ENCODE measurements around the gene RPTOR. TPM values are rescaled to one million over a fixed set of nuclear protein-coding genes. Genes with fewer than 3 reads are reported as not detected.
A peak's percentile ranks its signal among the peaks of the same experiment; 100 is the strongest.

RPTOR gene
- total and polyA plus RNA-seq, 2 experiments from 2014 or later, result 6.6 to 16.1 TPM

DNA sequence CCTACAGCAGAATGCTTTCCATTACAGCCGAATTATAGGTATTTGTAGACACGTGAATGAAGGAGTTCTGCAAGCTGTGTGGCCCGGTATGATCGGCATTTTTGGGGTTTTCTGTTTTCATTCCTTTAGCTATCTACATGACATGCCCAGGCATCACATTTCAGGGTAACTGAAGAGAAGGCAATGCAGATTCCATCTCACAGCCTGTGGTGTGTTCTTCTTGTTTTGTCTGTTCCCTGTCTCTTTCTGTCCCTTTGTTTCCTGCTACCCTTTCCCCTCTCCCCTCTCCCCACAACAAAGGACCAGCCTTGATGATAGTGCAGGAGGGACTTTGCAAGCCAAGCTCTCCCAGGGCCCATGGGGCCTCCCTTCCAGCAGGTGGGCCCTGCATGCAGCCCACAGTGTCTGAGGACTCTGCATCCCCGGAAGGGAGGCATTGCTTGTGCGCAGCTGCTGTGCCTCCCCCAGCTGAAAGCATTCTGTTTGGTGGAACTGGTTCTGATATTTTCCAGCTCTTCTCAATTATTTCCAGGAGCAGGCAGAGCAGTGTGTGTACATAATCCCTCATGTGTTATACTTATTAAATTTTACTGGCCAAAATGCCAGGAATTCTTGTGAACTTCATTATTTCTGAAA is 207.4 kb downstream of the RPTOR start:
- in situ Hi-C loops (cut with MboI), result no loop called here
- peak; percentile 14 for DNase-seq
- Histone ChIP-seq H3K4me2 (ENCODE audit: unreplicated experiment) (peak overlapping the region; percentile 89), H3F3A (ENCODE audit: insufficient read depth) (peaks cover 31% of the 10 kb centered on the region), H3K27ac (peak overlapping the region; percentile 96), H3K4me3 (peak overlapping the region; percentile 65), H3K36me3 (ENCODE audit: low read depth) (0 out of 2 replicates have a peak, but pooled peaks cover 3% of the 10 kb centered on the region), H3K79me2 (ENCODE audit: insufficient read depth) (no peaks in the 10 kb centered on the region), H2AFZ (peak overlapping the region; percentile 63), H3K9me2 (ENCODE audit: insufficient read depth) (no peaks in the 10 kb centered on the region), H3K27me3 (replicated peaks; ENCODE audit: insufficient read depth) (no peaks in the 10 kb centered on the region), H3K9me3 (ENCODE audit: low read depth) (no peaks in the 10 kb centered on the region), H4K20me1 (ENCODE audit: insufficient read depth) (no peaks in the 10 kb centered on the region), H3K9ac (peak overlapping the region; percentile 86), H3K4me1 (ENCODE audit: insufficient read depth) (peaks cover 28% of the 10 kb centered on the region)
- TF ChIP-seq EZH2phosphoT487 (IDR thresholded peaks at IDR 0.05; ENCODE audit: insufficient read depth, low read depth) (no peak), EZH2 (IDR thresholded peaks at IDR 0.05; ENCODE audit: insufficient read depth, poor library complexity, severe bottlenecking) (no peak)
- 20% methylated on average over 6 of the region's 6 CpGs for WGBS, 2 experiments (ENCODE audit: low coverage in 1 of 2, low lambda C conversion rate in 2 of 2, missing lambda C conversion rate in 2 of 2)

DNA sequence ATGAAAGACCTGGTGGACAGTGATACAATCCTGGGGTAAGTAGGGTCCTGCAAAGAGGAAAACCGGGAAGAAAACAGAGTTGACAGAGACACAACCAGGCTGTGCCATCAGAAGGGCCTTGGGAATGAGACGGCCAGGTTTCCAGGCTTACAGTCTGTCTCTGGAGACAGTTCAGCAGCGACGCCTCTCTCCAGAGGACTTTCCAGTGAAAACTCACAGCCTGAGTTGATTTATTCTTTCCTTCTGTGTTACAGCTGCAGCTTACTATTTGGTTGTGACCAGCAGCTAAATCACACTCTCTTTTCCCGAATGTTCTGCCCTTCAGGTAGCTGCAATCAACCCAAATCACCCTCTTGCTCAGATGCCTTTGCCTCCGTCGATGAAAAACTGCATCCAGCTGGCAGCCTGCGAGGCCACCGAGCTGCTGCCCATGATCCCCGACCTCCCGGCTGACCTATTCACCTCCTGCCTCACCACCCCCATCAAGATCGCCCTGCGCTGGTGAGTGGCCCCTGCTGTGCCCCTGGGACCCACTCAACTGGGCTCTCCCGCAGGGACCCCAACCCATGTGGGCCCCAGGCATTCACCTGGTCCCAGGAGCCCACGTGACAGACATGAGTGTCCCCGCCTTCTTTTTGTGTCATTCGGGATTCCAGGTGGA is 209.2 kb downstream of the RPTOR start:
- no peaks in the 10 kb centered on the region for H3K9me2 ChIP-seq (ENCODE audit: insufficient read depth)
- H2AFZ ChIP-seq, result no peak overlapping the region
- H3K9ac ChIP-seq, result no peak overlapping the region
- no peak overlapping the region for H3K4me2 ChIP-seq (ENCODE audit: unreplicated experiment)
- no peak overlapping the region for H3K4me3 ChIP-seq
- no peaks in the 10 kb centered on the region for H3K79me2 ChIP-seq (ENCODE audit: insufficient read depth)
- H3K27ac ChIP-seq, result no peak overlapping the region
- H3K36me3 ChIP-seq (ENCODE audit: low read depth), result 0 out of 2 replicates have a peak, but pooled peaks cover 3% of the 10 kb centered on the region
- TF ChIP-seq EZH2 (IDR thresholded peaks at IDR 0.05; ENCODE audit: insufficient read depth, poor library complexity, severe bottlenecking), result no peak
- TF ChIP-seq EZH2phosphoT487 (IDR thresholded peaks at IDR 0.05; ENCODE audit: insufficient read depth, low read depth), result no peak
- no peak for DNase-seq
- H3K9me3 ChIP-seq (ENCODE audit: low read depth), result no peaks in the 10 kb centered on the region
- in situ Hi-C loops (cut with MboI), result no loop called here
- H3F3A ChIP-seq (ENCODE audit: insufficient read depth), result peaks cover 31% of the 10 kb centered on the region
- 69 to 73% methylated on average over 17 of the region's 17 CpGs for WGBS, 2 experiments (ENCODE audit: low coverage in 1 of 2, low lambda C conversion rate in 2 of 2, missing lambda C conversion rate in 2 of 2)
- no peaks in the 10 kb centered on the region for H3K27me3 ChIP-seq (replicated peaks; ENCODE audit: insufficient read depth)
- peaks cover 29% of the 10 kb centered on the region for H3K4me1 ChIP-seq (ENCODE audit: insufficient read depth)
- no peaks in the 10 kb centered on the region for H4K20me1 ChIP-seq (ENCODE audit: insufficient read depth)

- 89 to 93% methylated on average over 9 of the region's 9 CpGs for WGBS, 2 experiments (ENCODE audit: low coverage in 1 of 2, low lambda C conversion rate in 2 of 2, missing lambda C conversion rate in 2 of 2)
- no peaks in the 10 kb centered on the region for H3K79me2 ChIP-seq (ENCODE audit: insufficient read depth)
- no peaks in the 10 kb centered on the region for H3K9me2 ChIP-seq (ENCODE audit: insufficient read depth)
- H4K20me1 ChIP-seq (ENCODE audit: insufficient read depth), result no peaks in the 10 kb centered on the region
- H3K4me3 ChIP-seq, result no peak overlapping the region
- H3K9me3 ChIP-seq (ENCODE audit: low read depth), result no peaks in the 10 kb centered on the region
- H3K9ac ChIP-seq, result no peak overlapping the region
- peaks cover 29% of the 10 kb centered on the region for H3F3A ChIP-seq (ENCODE audit: insufficient read depth)
- DNase-seq, result no peak
- no peak for TF ChIP-seq EZH2phosphoT487 (IDR thresholded peaks at IDR 0.05; ENCODE audit: insufficient read depth, low read depth)
- no peak for TF ChIP-seq EZH2 (IDR thresholded peaks at IDR 0.05; ENCODE audit: insufficient read depth, poor library complexity, severe bottlenecking)
- in situ Hi-C loops (cut with MboI), result no loop called here
- H2AFZ ChIP-seq, result no peak overlapping the region
- no peak overlapping the region for H3K4me2 ChIP-seq (ENCODE audit: unreplicated experiment)
- H3K27me3 ChIP-seq (replicated peaks; ENCODE audit: insufficient read depth), result no peaks in the 10 kb centered on the region
- H3K4me1 ChIP-seq (ENCODE audit: insufficient read depth), result peaks cover 35% of the 10 kb centered on the region
- no peak overlapping the region for H3K27ac ChIP-seq
- H3K36me3 ChIP-seq (ENCODE audit: low read depth), result 0 out of 2 replicates have a peak, but pooled peaks cover 3% of the 10 kb centered on the region
Measured at GRCh38 chr17:80754846-80755245, 210.2 kb downstream of the RPTOR start.

GRCh38 chr17:80755650-80756405 is 211.2 kb downstream of the RPTOR start:
- in situ Hi-C loops (cut with MboI), result no loop called here
- Histone ChIP-seq H4K20me1 (ENCODE audit: insufficient read depth) (no peaks in the 10 kb centered on the region), H3K4me3 (no peak overlapping the region), H3K9me2 (ENCODE audit: insufficient read depth) (no peaks in the 10 kb centered on the region), H3K27ac (no peak overlapping the region), H3K9ac (no peak overlapping the region), H3F3A (ENCODE audit: insufficient read depth) (peaks cover 21% of the 10 kb centered on the region), H2AFZ (no peak overlapping the region), H3K4me1 (ENCODE audit: insufficient read depth) (peaks cover 32% of the 10 kb centered on the region), H3K27me3 (replicated peaks; ENCODE audit: insufficient read depth) (no peaks in the 10 kb centered on the region), H3K36me3 (ENCODE audit: low read depth) (0 out of 2 replicates have a peak, but pooled peaks cover 3% of the 10 kb centered on the region), H3K9me3 (ENCODE audit: low read depth) (no peaks in the 10 kb centered on the region), H3K4me2 (ENCODE audit: unreplicated experiment) (no peak overlapping the region), H3K79me2 (ENCODE audit: insufficient read depth) (no peaks in the 10 kb centered on the region)
- TF ChIP-seq EZH2phosphoT487 (IDR thresholded peaks at IDR 0.05; ENCODE audit: insufficient read depth, low read depth), result no peak
- no peak for TF ChIP-seq EZH2 (IDR thresholded peaks at IDR 0.05; ENCODE audit: insufficient read depth, poor library complexity, severe bottlenecking)
- 97 to 98% methylated on average over 5 of the region's 5 CpGs for WGBS, 2 experiments (ENCODE audit: low coverage in 1 of 2, low lambda C conversion rate in 2 of 2, missing lambda C conversion rate in 2 of 2)
- DNase-seq, result peak; percentile 18
